Measurements from ENCODE around the gene SURF4.

Gene SURF4

GRCh38 chr9:133361507-133362092, 14.3 kb downstream of the SURF4 start:
- Histone ChIP-seq H3K36me3 (ENCODE audit: insufficient read depth, low read length) (peaks cover 70% of the 10 kb centered on the region; the same call in 1 of the 2 replicates), H3K9me3 (ENCODE audit: insufficient read depth, low read depth, low read length) (no peaks in the 10 kb centered on the region), H3K4me2 (ENCODE audit: low read depth, low read length, poor library complexity, severe bottlenecking) (no peak overlapping the region), H3K79me2 (ENCODE audit: insufficient read depth, low read length) (peaks cover 58% of the 10 kb centered on the region), H3K4me3 (ENCODE audit: low read length, poor library complexity, severe bottlenecking) (no peak overlapping the region), H3F3A (ENCODE audit: low read depth) (no peaks in the 10 kb centered on the region), H3K4me1 (ENCODE audit: insufficient read depth, low read length, poor library complexity, severe bottlenecking) (peaks cover 6% of the 10 kb centered on the region), H3K9me2 (replicated peaks; ENCODE audit: low read depth, low read length) (no peaks in the 10 kb centered on the region), H3K9ac (ENCODE audit: low read depth, low read length, poor library complexity, severe bottlenecking) (no peak overlapping the region), H2AFZ (ENCODE audit: low read length) (no peak overlapping the region), H4K20me1 (ENCODE audit: insufficient read depth, low read length, poor library complexity, severe bottlenecking) (peaks cover 40% of the 10 kb centered on the region), H3K27me3 (ENCODE audit: insufficient read depth, low read length, poor library complexity, severe bottlenecking) (no peaks in the 10 kb centered on the region)
- TF ChIP-seq CTCF (conservative IDR thresholded peaks at IDR 0.05; ENCODE audit: low read length) (no peak), EZH2phosphoT487 (IDR thresholded peaks at IDR 0.05; ENCODE audit: borderline replicate concordance) (no peak)

DNA sequence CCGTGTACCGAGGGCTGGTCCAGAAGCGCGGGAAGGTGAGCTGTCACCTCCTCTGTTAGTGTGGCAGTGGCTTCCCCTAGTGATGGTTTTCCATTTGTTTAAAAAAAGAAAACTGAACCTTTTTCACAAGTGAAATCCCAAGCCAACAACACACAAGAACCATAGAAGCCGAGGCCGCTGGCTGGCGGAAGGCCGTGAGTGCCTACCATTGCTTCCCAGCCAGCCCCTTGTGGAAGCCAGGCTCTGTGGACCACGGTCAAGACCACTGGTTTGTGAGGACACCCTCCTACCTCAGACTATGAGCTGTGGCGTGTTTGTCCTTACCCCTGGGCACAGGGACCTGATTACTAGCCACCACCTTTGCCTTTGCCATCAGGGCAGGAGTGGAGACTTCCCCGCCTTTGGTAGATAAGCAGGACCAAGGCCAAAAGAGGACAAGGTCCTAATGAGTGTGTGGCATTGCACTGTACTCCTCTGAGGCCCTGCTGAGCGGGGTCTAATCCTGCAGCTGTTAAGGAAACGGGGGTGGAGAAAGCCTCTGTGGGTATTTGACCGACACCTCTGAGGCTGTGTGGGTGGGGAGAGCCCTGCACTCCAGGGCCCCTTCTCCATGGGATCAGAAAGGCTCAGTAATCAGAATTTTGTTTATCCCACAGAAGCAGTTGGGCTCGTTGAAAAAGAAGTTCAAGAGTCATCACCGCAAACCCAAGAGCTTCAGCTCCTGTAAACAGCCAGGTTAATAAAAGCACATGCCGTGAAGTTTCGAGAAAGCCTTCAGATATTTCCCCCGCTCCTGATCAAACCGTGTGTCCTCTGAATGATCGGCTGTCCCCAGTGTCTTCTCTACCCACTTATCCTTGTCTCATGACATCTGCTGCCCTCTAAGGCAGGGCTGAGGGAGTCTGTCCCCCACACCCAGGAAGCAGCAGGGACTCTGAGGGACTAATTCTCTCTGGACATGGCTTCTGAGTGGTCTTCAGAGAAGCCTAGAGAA, 15.2 kb downstream of the SURF4 start:
- Histone ChIP-seq H3K9me3 (ENCODE audit: insufficient read depth, low read depth, low read length) (no peaks in the 10 kb centered on the region), H2AFZ (ENCODE audit: low read length) (no peak overlapping the region), H3F3A (ENCODE audit: low read depth) (no peaks in the 10 kb centered on the region), H3K9ac (ENCODE audit: low read depth, low read length, poor library complexity, severe bottlenecking) (no peak overlapping the region), H3K9me2 (replicated peaks; ENCODE audit: low read depth, low read length) (no peaks in the 10 kb centered on the region), H3K4me2 (ENCODE audit: low read depth, low read length, poor library complexity, severe bottlenecking) (no peak overlapping the region), H3K4me3 (ENCODE audit: low read length, poor library complexity, severe bottlenecking) (no peak overlapping the region), H4K20me1 (ENCODE audit: insufficient read depth, low read length, poor library complexity, severe bottlenecking) (peaks cover 35% of the 10 kb centered on the region), H3K4me1 (ENCODE audit: insufficient read depth, low read length, poor library complexity, severe bottlenecking) (peaks cover 6% of the 10 kb centered on the region), H3K79me2 (ENCODE audit: insufficient read depth, low read length) (peaks cover 54% of the 10 kb centered on the region), H3K36me3 (ENCODE audit: insufficient read depth, low read length) (peaks cover 61% of the 10 kb centered on the region; the same call in 1 of the 2 replicates), H3K27me3 (ENCODE audit: insufficient read depth, low read length, poor library complexity, severe bottlenecking) (no peaks in the 10 kb centered on the region)
- no peak for TF ChIP-seq EZH2phosphoT487 (IDR thresholded peaks at IDR 0.05; ENCODE audit: borderline replicate concordance)
- TF ChIP-seq CTCF (conservative IDR thresholded peaks at IDR 0.05; ENCODE audit: low read length) = no peak

GRCh38 chr9:133359399-133360175, 16.3 kb downstream of the SURF4 start:
- no peaks in the 10 kb centered on the region for H3F3A ChIP-seq (ENCODE audit: low read depth)
- no peak overlapping the region for H2AFZ ChIP-seq (ENCODE audit: low read length)
- no peaks in the 10 kb centered on the region for H3K9me3 ChIP-seq (ENCODE audit: insufficient read depth, low read depth, low read length)
- no peaks in the 10 kb centered on the region for H3K9me2 ChIP-seq (replicated peaks; ENCODE audit: low read depth, low read length)
- no peak overlapping the region for H3K9ac ChIP-seq (ENCODE audit: low read depth, low read length, poor library complexity, severe bottlenecking)
- H3K4me3 ChIP-seq (ENCODE audit: low read length, poor library complexity, severe bottlenecking) = no peak overlapping the region
- H3K4me1 ChIP-seq (ENCODE audit: insufficient read depth, low read length, poor library complexity, severe bottlenecking) = peaks cover 8% of the 10 kb centered on the region
- peaks cover 30% of the 10 kb centered on the region for H4K20me1 ChIP-seq (ENCODE audit: insufficient read depth, low read length, poor library complexity, severe bottlenecking)
- peaks cover 50% of the 10 kb centered on the region; the same call in 1 of the 2 replicates for H3K36me3 ChIP-seq (ENCODE audit: insufficient read depth, low read length)
- no peak overlapping the region for H3K4me2 ChIP-seq (ENCODE audit: low read depth, low read length, poor library complexity, severe bottlenecking)
- TF ChIP-seq CTCF (conservative IDR thresholded peaks at IDR 0.05; ENCODE audit: low read length) = peak; percentile 63
- TF ChIP-seq EZH2phosphoT487 (IDR thresholded peaks at IDR 0.05; ENCODE audit: borderline replicate concordance) = no peak
- H3K27me3 ChIP-seq (ENCODE audit: insufficient read depth, low read length, poor library complexity, severe bottlenecking) = no peaks in the 10 kb centered on the region
- peaks cover 54% of the 10 kb centered on the region for H3K79me2 ChIP-seq (ENCODE audit: insufficient read depth, low read length)

Data from Loucy (cell line).